A673 (cell line): ENCODE measurements around the gene LANCL2. TPM values are rescaled to one million over a fixed set of nuclear protein-coding genes. Genes with fewer than 3 reads are reported as not detected.

Experiments used
- BruUV-seq: library from RNA; stranded (reverse); fragments of 400-500 nt; replicated peaks from 2 replicates; lab custom pipeline; 2021; lab: Mats Ljungman, UMichigan
- CTCF ChIA-PET: fragments of 300-600 bp; sonication (Branson Sonifier 250); formaldehyde crosslinking; loops from one replicate; lab custom pipeline; 2022; ENCODE audit warnings: antibody characterized with exemption; lab: Charles Lee
- POLR2A ChIA-PET: fragments of 300-600 bp; sonication (Branson Sonifier 250); formaldehyde crosslinking; loops from one replicate; lab custom pipeline; 2022; ENCODE audit warnings: antibody characterized with exemption; ENCODE audit not compliant: low non-redundant PET; lab: Charles Lee
- DNase-seq: peaks from one replicate; pipeline ENCODE4 v3.0.0-alpha.2; 2015; ENCODE audit warnings: low spot score
- H3K27ac ChIP-seq: fragments of 200-600 bp; sonication (generic); 2 replicates; pipeline ENCODE4 v1.5.1; 2016; ENCODE audit warnings: mixed run types, low read depth, mild to moderate bottlenecking, mixed read lengths, antibody characterized with exemption, low read length; ENCODE audit not compliant: poor library complexity, severe bottlenecking
- H3K27me3 ChIP-seq: fragments of 200-600 bp; sonication (generic); replicated peaks from 2 replicates; pipeline ENCODE4 v1.6.1; 2017; ENCODE audit warnings: mixed run types, low read depth, mild to moderate bottlenecking, mixed read lengths, antibody characterized with exemption, low read length; ENCODE audit not compliant: insufficient read depth, poor library complexity
- H3K36me3 ChIP-seq: fragments of 200-600 bp; sonication (generic); 2 replicates; pipeline ENCODE4 v1.6.1; 2016; ENCODE audit warnings: mixed run types, mild to moderate bottlenecking, mixed read lengths, antibody characterized with exemption, low read length; ENCODE audit not compliant: insufficient read depth, poor library complexity, severe bottlenecking
- H3K4me1 ChIP-seq: fragments of 200-600 bp; sonication (generic); 2 replicates; pipeline ENCODE4 v1.6.1; 2017; ENCODE audit warnings: mixed run types, mild to moderate bottlenecking, mixed read lengths, antibody characterized with exemption, low read length; ENCODE audit not compliant: insufficient read depth, poor library complexity, severe bottlenecking
- H3K4me3 ChIP-seq: fragments of 200-600 bp; sonication (generic); 2 replicates; pipeline ENCODE4 v1.5.1; 2016; ENCODE audit warnings: low read depth, mixed run types, mild to moderate bottlenecking, mixed read lengths, low read length; ENCODE audit not compliant: poor library complexity, severe bottlenecking
- H3K9me3 ChIP-seq: fragments of 200-600 bp; sonication (generic); 2 replicates; pipeline ENCODE4 v1.6.1; 2016; ENCODE audit warnings: mixed run types, low read depth, mild to moderate bottlenecking, mixed read lengths, antibody characterized with exemption, low read length; ENCODE audit not compliant: poor library complexity, severe bottlenecking
- CTCF ChIP-seq: fragments of 300-800, 200-600 bp; sonication (generic); conservative IDR thresholded peaks from 2 replicates; pipeline ENCODE4 v1.5.1; 2017; ENCODE audit warnings: low read depth, mild to moderate bottlenecking, antibody characterized with exemption, low read length, moderate library complexity, mixed read lengths
- EZH2 ChIP-seq: fragments of 200-600 bp; sonication (generic); IDR thresholded peaks from 2 replicates; pipeline ENCODE4 v1.6.1; 2017; ENCODE audit warnings: borderline replicate concordance, low read depth, mild to moderate bottlenecking, mixed read lengths, antibody characterized with exemption, low read length; ENCODE audit not compliant: poor library complexity, severe bottlenecking
- intact Hi-C: fragments of 100-400 bp; cut with micrococcal nuclease; formaldehyde crosslinking; loops from one replicate; pipeline ENCODE4 v1.10.0; 2022; ENCODE audit not compliant: unreplicated experiment
- total RNA-seq: library from RNA; stranded (reverse); gene quantifications from 2 replicates; pipeline ENCODE4 v1.2.3, GENCODE V29; 2021

Gene LANCL2
- total RNA-seq, 1 experiment from 2014 or later, result 21.3 TPM

- TF ChIP-seq CTCF (no peak), EZH2 (no peak)
- H3K9me3 ChIP-seq, result no peaks in the 10 kb centered on the region
- no peak for DNase-seq
- POLR2A ChIA-PET, result no interaction called here
- no peaks in the 10 kb centered on the region for H3K36me3 ChIP-seq
- intact Hi-C loops, result no loop called here
- CTCF ChIA-PET, result no interaction called here
- no peaks in the 10 kb centered on the region for H3K4me1 ChIP-seq
- H3K27me3 ChIP-seq, result no peaks in the 10 kb centered on the region
- no peak overlapping the region for H3K27ac ChIP-seq
- H3K4me3 ChIP-seq, result no peak overlapping the region
- BruUV-seq, result no TSS peak
Observed at GRCh38 chr7:55374213-55374612, 9.1 kb downstream of the LANCL2 start.

- DNase-seq, result no peak
- Histone ChIP-seq H3K36me3 (no peaks in the 10 kb centered on the region), H3K27ac (no peak overlapping the region), H3K4me1 (no peaks in the 10 kb centered on the region), H3K27me3 (no peaks in the 10 kb centered on the region), H3K4me3 (no peak overlapping the region), H3K9me3 (no peaks in the 10 kb centered on the region)
- POLR2A ChIA-PET, result no interaction called here
- CTCF ChIA-PET, result no interaction called here
- TF ChIP-seq CTCF (no peak), EZH2 (no peak)
- no TSS peak for BruUV-seq
- intact Hi-C loops, result no loop called here
Observed at GRCh38 chr7:55375237-55375636, 10.1 kb downstream of the LANCL2 start.

GRCh38 chr7:55377162-55377817 lies 12.2 kb downstream of the LANCL2 start:
- no peak overlapping the region for H3K4me3 ChIP-seq
- H3K9me3 ChIP-seq, result no peaks in the 10 kb centered on the region
- intact Hi-C loops, result no loop called here
- H3K27me3 ChIP-seq, result no peaks in the 10 kb centered on the region
- POLR2A ChIA-PET, result no interaction called here
- TF ChIP-seq EZH2, result no peak
- TF ChIP-seq CTCF, result no peak
- H3K4me1 ChIP-seq, result no peaks in the 10 kb centered on the region
- no peak for DNase-seq
- no TSS peak for BruUV-seq
- H3K36me3 ChIP-seq, result no peaks in the 10 kb centered on the region
- CTCF ChIA-PET, result no interaction called here
- H3K27ac ChIP-seq, result no peak overlapping the region
